ENCODE data around the gene SRRM4.
"Not testable (repeated sequence)": the region's sequence is repeated elsewhere in the genome, so short reads cannot be mapped to it uniquely, and the experiment has no call there.

Gene SRRM4

GRCh38 chr12:118981285-118982211 is at the start of gene SRRM4:
Gene SRRM4, plus strand, starts transcription at chr12:118981541. Its CDS starts 342 bp downstream, at chr12:118981883.
- peak; percentile 40 for DNase-seq

GRCh38 chr12:118946256-118946655 is 35.1 kb upstream of the SRRM4 start:
- DNase-seq, result no peak

GRCh38 chr12:118958520-118958919 is 22.8 kb upstream of the SRRM4 start:
- DNase-seq, result no peak

GRCh38 chr12:118959348-118959747 is 22.0 kb upstream of the SRRM4 start:
- DNase-seq, result no peak

GRCh38 chr12:118959985-118960560 is 21.3 kb upstream of the SRRM4 start:
- DNase-seq, result no peak

- DNase-seq, result no peak
Measured at GRCh38 chr12:118960865-118961264, 20.5 kb upstream of the SRRM4 start.

- no peak for DNase-seq
Measured at GRCh38 chr12:118964988-118965387, 16.4 kb upstream of the SRRM4 start.

GRCh38 chr12:118970856-118971255 is 10.5 kb upstream of the SRRM4 start:
- no peak for DNase-seq

- no peak for DNase-seq
Measured at GRCh38 chr12:118972982-118973381, 8.4 kb upstream of the SRRM4 start.

- DNase-seq, result peak; percentile 51
Measured at GRCh38 chr12:118979763-118980406, 1.5 kb upstream of the SRRM4 start.

- no peak for DNase-seq
Measured at GRCh38 chr12:118980407-118981014, 830 bp upstream of the SRRM4 start.

- DNase-seq, result no peak
Measured at GRCh38 chr12:118982302-118982701, 961 bp downstream of the SRRM4 start.

- DNase-seq, result no peak
Measured at GRCh38 chr12:118982984-118983761, 1.8 kb downstream of the SRRM4 start.

GRCh38 chr12:118984161-118984943 is 3.0 kb downstream of the SRRM4 start:
- DNase-seq, result no peak

- no peak for DNase-seq
Measured at GRCh38 chr12:118986050-118986449, 4.7 kb downstream of the SRRM4 start.

GRCh38 chr12:118999107-118999506 is 17.8 kb downstream of the SRRM4 start:
- no peak for DNase-seq

GRCh38 chr12:119005085-119005484 is 23.7 kb downstream of the SRRM4 start:
- DNase-seq, result no peak

- no peak for DNase-seq
Measured at GRCh38 chr12:119005913-119006312, 24.6 kb downstream of the SRRM4 start.

- no peak for DNase-seq
Measured at GRCh38 chr12:119006746-119007145, 25.4 kb downstream of the SRRM4 start.

GRCh38 chr12:119008273-119008672 is 26.9 kb downstream of the SRRM4 start:
- DNase-seq, result not testable (repeated sequence)

GRCh38 chr12:119008691-119009221 is 27.4 kb downstream of the SRRM4 start:
- DNase-seq, result no peak
